HFFc6 (cell line): ENCODE data around the gene LRR1. TPM values are rescaled to one million over a fixed set of nuclear protein-coding genes. Genes with fewer than 3 reads are reported as not detected.

Experiments used
- DNase-seq: peaks from one replicate; pipeline ENCODE4 v3.0.0-alpha.2; 2018
- H3K27ac Mint-ChIP-seq: 2 replicates; pipeline ENCODE4 v1.8.0; 2020; ENCODE audit warnings: mild to moderate bottlenecking, mixed read lengths
- H3K27me3 Mint-ChIP-seq: 2 replicates; pipeline ENCODE4 v1.8.0; 2021; ENCODE audit warnings: mild to moderate bottlenecking, moderate library complexity, mixed read lengths; ENCODE audit not compliant: insufficient read depth
- H3K36me3 Mint-ChIP-seq: 2 replicates; pipeline ENCODE4 v1.8.0; 2021; ENCODE audit warnings: low read depth, mixed read lengths
- H3K4me1 Mint-ChIP-seq: 2 replicates; pipeline ENCODE4 v1.8.0; 2020; ENCODE audit warnings: low read depth, mixed read lengths
- H3K4me3 Mint-ChIP-seq: 2 replicates; pipeline ENCODE4 v1.8.0; 2020; ENCODE audit warnings: mild to moderate bottlenecking, moderate library complexity, mixed read lengths
- H3K9me3 Mint-ChIP-seq: 2 replicates; pipeline ENCODE4 v1.8.0; 2020; ENCODE audit warnings: mild to moderate bottlenecking, mixed read lengths
- CTCF ChIP-seq: fragments of 200-600 bp; sonication (generic); IDR thresholded peaks from 2 replicates; pipeline ENCODE4 v1.5.0; 2021; ENCODE audit warnings: antibody characterized with exemption, mild to moderate bottlenecking
- total RNA-seq, 6 experiments: library from RNA; stranded (reverse); fragmentation: NEBNext Ultra II Directional; extraction: Animal tissue kit (Norgen Biotek cat#: 25700); gene quantifications; 2 replicates in 1 of 6; 3 replicates in 5 of 6; pipeline ENCODE4 v1.2.3, GENCODE V29; 2021

The LRR1 gene
- total RNA-seq, 6 experiments from 2014 or later = 15.2 to 26.5 (median 25.5) TPM

GRCh38 chr14:49553106-49553505 is 45.6 kb upstream of the LRR1 start:
- Mint-ChIP-seq H3K9me3 (no peaks in the 10 kb centered on the region), H3K27ac (no peak overlapping the region), H3K4me1 (peaks cover 8% of the 10 kb centered on the region), H3K27me3 (peaks cover 12% of the 10 kb centered on the region), H3K36me3 (no peaks in the 10 kb centered on the region), H3K4me3 (no peak overlapping the region)
- no peak for DNase-seq
- TF ChIP-seq CTCF = no peak

GRCh38 chr14:49553892-49554291 is 44.8 kb upstream of the LRR1 start:
- Mint-ChIP-seq H3K27me3 (peaks cover 12% of the 10 kb centered on the region), H3K9me3 (no peaks in the 10 kb centered on the region), H3K4me3 (no peak overlapping the region), H3K4me1 (peaks cover 8% of the 10 kb centered on the region), H3K27ac (no peak overlapping the region), H3K36me3 (no peaks in the 10 kb centered on the region)
- no peak for DNase-seq
- no peak for TF ChIP-seq CTCF

- no peak for TF ChIP-seq CTCF
- DNase-seq = no peak
- Mint-ChIP-seq H3K4me1 (no peaks in the 10 kb centered on the region), H3K36me3 (no peaks in the 10 kb centered on the region), H3K9me3 (no peaks in the 10 kb centered on the region), H3K27ac (no peak overlapping the region), H3K4me3 (no peak overlapping the region), H3K27me3 (no peaks in the 10 kb centered on the region)
These were observed 38.6 kb upstream of the LRR1 start for GRCh38 chr14:49559979-49560768.

GRCh38 chr14:49566714-49567113 is 32.0 kb upstream of the LRR1 start:
- TF ChIP-seq CTCF = no peak
- no peaks in the 10 kb centered on the region for H3K4me1 Mint-ChIP-seq
- no peak for DNase-seq
- H3K36me3 Mint-ChIP-seq = peaks cover 9% of the 10 kb centered on the region; the same call in 1 of the 2 replicates
- peaks cover 1% of the 10 kb centered on the region; the same call in 1 of the 2 replicates for H3K27me3 Mint-ChIP-seq
- H3K4me3 Mint-ChIP-seq = no peak overlapping the region
- H3K27ac Mint-ChIP-seq = no peak overlapping the region
- H3K9me3 Mint-ChIP-seq = no peaks in the 10 kb centered on the region

GRCh38 chr14:49569281-49569680 is 29.5 kb upstream of the LRR1 start:
- no peak overlapping the region for H3K4me3 Mint-ChIP-seq
- peaks cover 29% of the 10 kb centered on the region for H3K36me3 Mint-ChIP-seq
- no peaks in the 10 kb centered on the region for H3K4me1 Mint-ChIP-seq
- H3K27me3 Mint-ChIP-seq = peaks cover 1% of the 10 kb centered on the region; the same call in 1 of the 2 replicates
- H3K9me3 Mint-ChIP-seq = no peaks in the 10 kb centered on the region
- no peak for TF ChIP-seq CTCF
- no peak overlapping the region for H3K27ac Mint-ChIP-seq
- no peak for DNase-seq
